NK-92 (cell line): Measurements from ENCODE around the gene DGKE.
A peak's percentile ranks its signal among the peaks of the same experiment; 100 is the strongest.

Experiments
- DNase-seq: peaks from one replicate; lab custom pipeline; 2025; ENCODE audit not compliant: unreplicated experiment; lab: John Stamatoyannopoulos, UW

DGKE gene

DNA sequence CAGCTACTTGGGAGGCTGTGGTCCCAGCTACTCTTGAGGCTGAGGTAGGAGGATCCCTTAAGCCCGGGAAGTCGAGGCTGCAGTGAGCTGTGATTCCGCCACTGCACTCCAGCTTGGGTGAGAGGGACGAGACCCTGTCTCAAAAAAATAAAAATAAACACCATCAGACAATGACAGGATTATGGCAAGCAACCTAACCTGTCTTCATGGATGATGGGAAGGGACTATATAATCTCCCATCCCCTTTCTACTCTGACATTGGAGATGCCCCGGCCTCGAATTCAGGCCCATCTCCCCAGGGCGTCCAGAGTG lies 79.0 kb downstream of the DGKE start:
- DNase-seq, result no peak

- DNase-seq, result no peak
Observed at GRCh38 chr17:56913353-56913866, 79.5 kb downstream of the DGKE start.

DNA sequence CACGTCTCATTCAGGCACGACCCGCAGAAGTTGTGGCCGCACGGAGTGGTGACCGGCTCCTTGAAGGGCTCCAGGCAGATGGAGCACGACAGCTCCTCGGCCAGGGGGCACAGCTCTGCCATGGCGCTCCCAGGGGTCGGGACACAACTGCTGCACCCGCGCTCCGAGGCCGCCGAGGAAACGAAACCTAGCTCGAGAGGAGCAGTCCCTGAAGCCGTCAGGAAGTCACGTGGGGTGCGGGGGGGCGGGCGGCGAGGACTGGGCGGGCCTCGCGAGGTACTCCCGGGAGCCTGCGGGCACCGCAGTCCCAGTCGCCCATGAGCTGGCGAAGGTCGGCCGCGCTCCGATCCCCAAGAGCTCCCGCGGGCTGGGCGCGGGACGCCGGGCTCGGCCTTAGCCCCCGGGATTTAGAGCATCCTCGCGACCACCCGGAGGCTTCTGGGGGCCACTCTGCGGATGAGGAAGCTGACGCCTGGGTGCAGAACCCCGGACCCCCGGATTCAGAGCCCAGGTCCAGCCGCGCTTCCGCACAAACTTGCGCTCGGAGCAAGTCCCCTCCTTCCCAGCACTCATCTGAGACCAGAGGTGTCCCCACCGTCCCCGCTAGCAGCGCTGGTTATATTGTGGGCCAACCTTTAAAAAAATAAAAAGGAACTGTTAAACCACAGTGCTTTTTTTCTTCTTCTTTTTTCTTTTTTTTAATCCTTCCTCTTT lies 80.1 kb downstream of the DGKE start, which contains the start of gene TRIM25:
TSS of gene TRIM25 (minus strand) at position 183 of the 714 bp plus-strand sequence. CDS start at position 122, 61 bp downstream.
- peak; percentile 52 for DNase-seq

DNA sequence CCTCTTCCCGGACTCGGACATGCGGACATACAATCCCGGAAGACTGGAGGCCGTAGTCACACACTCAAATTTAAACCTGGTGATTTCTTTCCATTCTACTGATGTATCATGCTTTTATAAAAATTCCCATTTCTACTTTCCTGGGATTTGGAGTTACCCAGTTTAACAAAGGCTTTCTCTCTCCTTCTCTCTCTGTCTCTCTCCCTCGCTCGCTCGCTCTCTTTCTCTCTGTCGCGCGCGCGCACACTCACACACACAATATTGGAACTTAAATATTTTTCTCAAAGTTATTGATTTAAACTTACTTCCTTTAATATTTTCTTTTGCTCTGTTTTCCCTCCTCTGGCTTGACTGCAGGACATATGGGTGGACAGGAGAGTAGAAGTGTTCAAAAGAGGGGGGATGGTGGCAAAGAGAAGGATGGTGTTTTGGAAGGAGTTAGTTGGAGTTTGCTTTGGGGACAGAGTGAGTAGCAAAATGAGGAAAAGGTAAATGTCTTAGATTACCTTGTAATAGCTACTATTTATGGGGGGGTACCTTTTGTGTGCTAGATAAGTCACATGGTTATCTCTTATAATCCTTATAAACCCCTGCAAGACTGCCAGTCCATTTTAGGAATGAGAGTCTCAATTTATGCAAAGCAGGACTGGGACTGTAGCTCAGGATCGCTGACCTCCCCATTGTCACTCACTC lies 80.8 kb downstream of the DGKE start:
- no peak for DNase-seq

DNA sequence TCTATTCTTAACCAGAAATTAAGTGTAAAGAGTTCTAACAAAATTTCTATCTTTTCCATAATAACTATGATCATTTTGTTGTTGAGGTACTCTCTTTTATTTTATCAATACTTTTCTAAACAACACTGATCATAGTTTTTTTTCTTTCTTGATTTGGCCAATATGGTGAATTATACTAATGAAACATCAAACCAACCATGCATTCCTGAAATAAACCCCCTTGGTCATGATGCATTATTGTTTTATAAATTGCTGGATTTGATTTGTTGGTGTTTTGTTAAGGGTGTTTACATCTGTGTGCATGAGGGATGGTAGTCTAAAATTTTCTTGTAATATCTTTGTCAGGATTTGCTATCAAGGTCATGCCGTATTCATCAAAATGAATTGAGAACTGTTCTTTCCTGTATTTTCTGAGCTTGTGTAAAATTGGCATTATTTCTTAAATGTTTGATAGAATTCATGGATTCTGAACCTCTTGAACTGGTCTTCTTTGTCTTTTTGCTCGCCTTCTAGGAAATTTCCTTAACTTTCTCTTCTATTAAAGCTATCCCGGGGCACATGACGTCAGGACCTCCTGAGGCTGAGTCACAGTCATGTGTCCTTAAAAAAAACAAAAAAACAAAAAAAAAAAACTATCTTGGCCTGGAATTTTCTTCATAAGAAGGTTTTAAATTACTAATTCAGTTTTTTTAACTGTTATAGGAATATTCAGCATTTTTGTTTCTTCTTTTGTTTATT lies 83.8 kb downstream of the DGKE start:
- DNase-seq, result no peak

- no peak for DNase-seq
Observed at GRCh38 chr17:56918916-56919315, 85.0 kb downstream of the DGKE start.
